CD4-positive, CD25-positive, alpha-beta regulatory T cell (primary cell): ENCODE data around the gene SLC4A11. TPM values are rescaled to one million over a fixed set of nuclear protein-coding genes. Genes with fewer than 3 reads are reported as not detected.
"Not testable (repeated sequence)": the region's sequence is repeated elsewhere in the genome, so short reads cannot be mapped to it uniquely, and the experiment has no call there.

ENCODE experiments used
- ATAC-seq, 2 donors: fragments of 150-1000 bp; cut with Tn5 transposase; one replicate each; pipeline ENCODE4 v1.10.0; 2021; ENCODE audit warnings: low read depth in 2 of 2, moderate number of reproducible peaks in 2 of 2, moderate library complexity in 1 of 2
- DNase-seq, 3 donors: peaks; one replicate each; pipeline versions ENCODE4 v3.0.0 to v3.0.0-alpha.2; 2012 to 2022; ENCODE audit warnings: mixed read lengths in 1 of 3
- H3K27ac ChIP-seq: one replicate; pipeline ENCODE4 v1.7.0; 2013; ENCODE audit warnings: mild to moderate bottlenecking, low read length; ENCODE audit not compliant: insufficient read depth, poor library complexity, severe bottlenecking
- H3K27me3 ChIP-seq: one replicate; pipeline ENCODE4 v1.7.0; 2013; ENCODE audit warnings: low read length; ENCODE audit not compliant: control insufficient read depth, insufficient read depth
- H3K36me3 ChIP-seq: one replicate; pipeline ENCODE4 v1.7.0; 2013; ENCODE audit warnings: mild to moderate bottlenecking, low read length, moderate library complexity; ENCODE audit not compliant: control insufficient read depth, insufficient read depth
- H3K4me1 ChIP-seq: 2 replicates; pipeline ENCODE4 v1.7.0; 2013; ENCODE audit warnings: mild to moderate bottlenecking, low read length; ENCODE audit not compliant: insufficient read depth, control insufficient read depth, poor library complexity, severe bottlenecking
- H3K4me3 ChIP-seq: one replicate; pipeline ENCODE4 v1.7.0; 2013; ENCODE audit warnings: low read depth, mild to moderate bottlenecking, low read length, moderate library complexity
- H3K9me3 ChIP-seq, 2 experiments: 1 replicate in 1 of 2; 2 replicates in 1 of 2; pipeline ENCODE4 v1.7.0; 2013; ENCODE audit warnings: low read length in 2 of 2, mild to moderate bottlenecking in 1 of 2, moderate library complexity in 1 of 2; ENCODE audit not compliant: control insufficient read depth in 2 of 2
- H3K27ac Mint-ChIP-seq, 3 donors: one replicate each; pipeline ENCODE4 v1.8.0; 2020 to 2022; ENCODE audit warnings: mild to moderate bottlenecking in 3 of 3, mixed read lengths in 3 of 3, moderate library complexity in 2 of 3
- H3K27me3 Mint-ChIP-seq: one replicate; pipeline ENCODE4 v1.8.0; 2022; ENCODE audit warnings: mild to moderate bottlenecking, mixed read lengths
- H3K36me3 Mint-ChIP-seq: one replicate; pipeline ENCODE4 v1.8.0; 2020; ENCODE audit warnings: mixed read lengths
- H3K4me1 Mint-ChIP-seq, 4 donors: one replicate each; pipeline ENCODE4 v1.8.0; 2020 to 2022; ENCODE audit warnings: mixed read lengths in 4 of 4, mild to moderate bottlenecking in 1 of 4
- H3K4me3 Mint-ChIP-seq, 4 donors: one replicate each; pipeline ENCODE4 v1.8.0; 2020 to 2022; ENCODE audit warnings: mild to moderate bottlenecking in 4 of 4, mixed read lengths in 4 of 4, moderate library complexity in 3 of 4
- H3K9me3 Mint-ChIP-seq, 7 donors: one replicate each; pipeline ENCODE4 v1.8.0; 2020 to 2022; ENCODE audit warnings: mixed read lengths in 7 of 7, mild to moderate bottlenecking in 3 of 7, moderate library complexity in 2 of 7
- polyA plus RNA-seq, 4 donors: library from polyadenylated mRNA; unstranded; fragments of 300-500 nt; fragmentation: Illumina TruSeq; gene quantifications; one replicate each; pipeline ENCODE4 v1.2.3, GENCODE V29; 2021
- total RNA-seq: library from RNA; stranded (reverse); gene quantifications from one replicate; pipeline ENCODE4 v1.2.3, GENCODE V29; 2022

SLC4A11 gene
- total and polyA plus RNA-seq, 5 donors from 2014 or later = 0.51 to 0.52 TPM; not detected in 3

DNA sequence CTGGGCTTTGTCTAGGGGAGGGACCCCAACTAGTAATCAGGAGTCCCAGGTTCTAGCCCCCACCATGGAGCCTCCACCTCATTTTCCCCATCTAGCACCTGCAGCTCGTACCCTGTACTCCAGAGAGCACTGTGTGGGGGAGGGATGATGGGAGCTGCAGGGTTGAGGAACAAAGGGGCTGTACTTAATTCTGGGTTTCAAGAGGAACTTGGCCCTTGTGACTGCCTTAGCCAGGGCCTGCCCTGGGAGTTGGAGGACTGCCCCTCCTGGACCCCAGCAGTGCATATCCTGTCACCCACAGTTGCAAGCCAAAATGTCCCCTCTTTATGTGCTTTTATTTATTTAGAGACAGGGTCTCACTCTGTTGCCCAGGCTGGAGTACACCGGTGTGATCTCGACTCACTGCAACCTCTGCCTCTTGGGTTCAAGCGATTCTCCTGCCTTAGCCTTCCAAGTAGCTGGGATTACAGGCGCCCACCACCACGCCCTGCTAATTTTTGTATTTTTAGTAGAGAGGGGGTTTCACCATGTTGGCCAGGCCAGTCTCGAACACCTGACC is 23.6 kb downstream of the SLC4A11 start:
- not testable (repeated sequence) for ATAC-seq, H3K9me3 Mint-ChIP-seq, H3K4me3 ChIP-seq, H3K27me3 Mint-ChIP-seq, H3K27me3 ChIP-seq, H3K9me3 ChIP-seq, H3K27ac ChIP-seq, H3K27ac Mint-ChIP-seq, H3K4me3 Mint-ChIP-seq, DNase-seq
- H3K4me1 ChIP-seq = peaks cover 11% of the 10 kb centered on the region
- H3K4me1 Mint-ChIP-seq = peaks cover 5 to 28% (median 12%) of the 10 kb centered on the region in 4 donors
- peaks cover 20% of the 10 kb centered on the region for H3K36me3 ChIP-seq
- peaks cover 14% of the 10 kb centered on the region for H3K36me3 Mint-ChIP-seq

DNA sequence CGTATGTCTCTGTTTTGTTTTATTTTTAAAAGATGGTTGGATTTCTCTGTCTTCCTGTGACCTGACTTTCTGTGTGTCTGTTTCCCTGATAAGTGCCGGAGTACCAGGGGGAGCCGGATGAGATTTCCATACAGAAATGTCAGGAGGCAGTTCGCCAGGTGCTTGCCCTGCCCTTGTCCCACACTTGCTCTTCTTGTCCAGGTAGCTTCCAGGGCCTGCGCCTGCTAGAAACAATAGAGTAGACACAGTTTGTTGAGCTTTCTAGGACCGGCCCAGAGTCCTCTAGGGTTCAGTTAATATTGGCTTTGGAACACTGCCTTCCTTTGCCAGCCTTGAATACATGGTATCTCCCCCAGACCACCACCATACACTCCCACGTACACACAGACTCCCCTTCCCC is 25.8 kb downstream of the SLC4A11 start:
- ATAC-seq = no peak
- H3K4me1 Mint-ChIP-seq = peaks cover 5 to 43% (median 25%) of the 10 kb centered on the region in 4 donors
- Histone ChIP-seq H3K36me3 (peaks cover 18% of the 10 kb centered on the region), H3K27ac (no peak overlapping the region), H3K4me1 (peaks cover 19% of the 10 kb centered on the region), H3K9me3 (no peaks in the 10 kb centered on the region), H3K4me3 (no peak overlapping the region), H3K27me3 (no peaks in the 10 kb centered on the region)
- peak overlapping the region in 2 of 4 donors; percentile 35 to 57 for H3K4me3 Mint-ChIP-seq
- peaks cover 0 to 2% (median 0%) of the 10 kb centered on the region in 7 donors for H3K9me3 Mint-ChIP-seq
- H3K27me3 Mint-ChIP-seq = no peaks in the 10 kb centered on the region
- peaks cover 14% of the 10 kb centered on the region for H3K36me3 Mint-ChIP-seq
- H3K27ac Mint-ChIP-seq = no peak overlapping the region
- DNase-seq = no peak

DNA sequence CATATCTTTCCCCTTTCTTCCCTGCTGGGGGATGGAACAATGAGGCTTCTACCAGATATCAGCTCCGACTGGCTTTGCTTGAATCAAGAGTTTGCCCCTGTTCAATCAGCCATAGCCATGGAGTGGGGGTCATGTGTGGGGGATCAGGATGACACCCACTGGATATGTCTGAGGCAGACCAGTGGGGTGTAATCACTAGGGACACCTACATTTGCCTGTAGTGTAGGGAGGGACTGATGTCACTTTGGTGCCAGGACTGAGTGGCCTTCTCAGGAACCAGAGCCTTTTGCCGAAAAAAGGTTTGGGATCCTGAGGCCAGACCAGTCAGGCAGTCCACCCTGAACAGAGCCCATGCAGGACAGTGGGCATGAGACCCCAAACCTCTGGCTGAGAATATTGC is 28.6 kb downstream of the SLC4A11 start:
- no peaks in the 10 kb centered on the region for H3K27me3 Mint-ChIP-seq
- Histone ChIP-seq H3K36me3 (peaks cover 16% of the 10 kb centered on the region), H3K4me3 (peak overlapping the region; percentile 91), H3K9me3 (no peaks in the 10 kb centered on the region), H3K27ac (no peak overlapping the region), H3K27me3 (no peaks in the 10 kb centered on the region), H3K4me1 (peaks cover 18% of the 10 kb centered on the region)
- peaks cover 14% of the 10 kb centered on the region for H3K36me3 Mint-ChIP-seq
- H3K4me3 Mint-ChIP-seq = peak overlapping the region; percentile 93 to 98 (median 96)
- peaks cover 0 to 2% (median 0%) of the 10 kb centered on the region in 7 donors for H3K9me3 Mint-ChIP-seq
- ATAC-seq = no peak
- peak overlapping the region in 2 of 3 donors; percentile 91 to 99 for H3K27ac Mint-ChIP-seq
- no peak for DNase-seq
- peaks cover 5 to 43% (median 25%) of the 10 kb centered on the region in 4 donors for H3K4me1 Mint-ChIP-seq

DNA sequence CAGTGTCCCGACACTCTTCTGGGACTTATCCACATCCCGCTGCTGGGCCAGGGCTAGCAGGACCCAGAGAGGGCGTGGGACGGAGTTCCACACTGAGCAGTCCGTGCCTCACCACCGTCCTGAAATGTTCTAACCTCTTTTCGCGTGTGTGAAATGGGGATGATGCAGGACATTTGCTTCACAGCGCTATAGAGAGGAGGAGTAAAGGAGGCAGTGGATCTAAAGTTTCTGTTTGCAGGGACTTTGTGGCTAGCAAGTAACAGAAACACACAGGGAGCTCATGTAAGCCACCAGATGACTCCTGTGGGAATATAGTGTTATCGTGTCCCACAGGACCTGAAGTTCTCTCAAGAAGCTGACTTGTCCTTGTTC is 29.1 kb downstream of the SLC4A11 start:
- H3K27me3 ChIP-seq = no peaks in the 10 kb centered on the region
- ATAC-seq = no peak
- Mint-ChIP-seq H3K27me3 (no peaks in the 10 kb centered on the region), H3K36me3 (peaks cover 14% of the 10 kb centered on the region), H3K4me1 (peaks cover 5 to 43% (median 26%) of the 10 kb centered on the region in 4 donors), H3K9me3 (peaks cover 0 to 2% (median 0%) of the 10 kb centered on the region in 7 donors), H3K27ac (peak overlapping the region; percentile 91 to 99 (median 99)), H3K4me3 (peak overlapping the region; percentile 93 to 98 (median 96))
- H3K36me3 ChIP-seq = peaks cover 12% of the 10 kb centered on the region
- H3K9me3 ChIP-seq = no peaks in the 10 kb centered on the region
- peak in 1 of 3 donors; percentile 34 for DNase-seq
- peaks cover 18% of the 10 kb centered on the region for H3K4me1 ChIP-seq
- peak overlapping the region; percentile 81 for H3K27ac ChIP-seq
- H3K4me3 ChIP-seq = peak overlapping the region; percentile 91

DNA sequence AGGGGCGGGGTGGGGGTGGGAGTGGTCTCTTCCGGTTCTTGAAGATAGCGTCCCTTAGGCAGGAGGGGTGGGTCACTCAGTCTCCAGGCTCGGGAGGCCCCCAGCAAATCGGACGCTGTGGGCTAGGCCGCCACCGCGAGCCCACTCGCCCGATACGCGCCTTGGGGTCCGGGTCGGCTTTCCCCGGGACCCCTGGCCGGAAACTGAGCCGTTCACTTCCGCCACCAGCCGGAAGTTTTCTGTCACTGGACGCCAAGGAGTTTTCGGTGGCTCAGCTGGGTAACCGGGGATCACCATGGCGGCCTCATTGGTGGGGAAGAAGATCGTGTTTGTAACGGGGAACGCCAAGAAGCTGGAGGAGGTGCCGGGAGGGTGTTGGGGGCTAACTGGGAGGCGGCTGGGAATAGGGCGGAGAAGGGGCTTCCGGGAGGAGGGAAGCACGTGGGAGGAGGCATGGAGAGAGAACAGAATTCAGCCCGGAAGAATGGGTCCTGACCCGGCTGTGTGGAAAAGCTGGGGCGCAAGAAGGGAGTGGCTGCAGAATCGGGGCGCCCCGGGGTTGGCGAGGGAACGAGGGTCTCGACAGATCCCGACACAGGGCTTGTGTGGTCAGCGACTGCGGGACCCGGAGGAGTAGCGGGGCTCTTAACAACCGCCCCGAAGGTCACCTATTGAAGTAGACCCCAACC is 29.6 kb downstream of the SLC4A11 start, which contains the start of gene ITPA:
ITPA (plus strand) TSS at position 242 of the 689 bp plus-strand sequence; CDS start at position 296, 54 bp downstream.
- H3K36me3 ChIP-seq = peaks cover 11% of the 10 kb centered on the region
- H3K4me1 ChIP-seq = peaks cover 18% of the 10 kb centered on the region
- Mint-ChIP-seq H3K27me3 (no peaks in the 10 kb centered on the region), H3K36me3 (peaks cover 14% of the 10 kb centered on the region), H3K4me3 (peak within 1 kb of the TSS; percentile 93 to 98 (median 96)), H3K27ac (peak within 1 kb of the TSS; percentile 91 to 99 (median 99)), H3K4me1 (peaks cover 5 to 47% (median 29%) of the 10 kb centered on the region in 4 donors), H3K9me3 (peaks cover 0 to 2% (median 0%) of the 10 kb centered on the region in 7 donors)
- no peaks in the 10 kb centered on the region for H3K27me3 ChIP-seq
- H3K27ac ChIP-seq = peak within 1 kb of the TSS; percentile 81
- peak in 1 of 2 donors; percentile 35 for ATAC-seq
- H3K4me3 ChIP-seq = peak within 1 kb of the TSS; percentile 91
- DNase-seq = peak; percentile 48 to 80 (median 57)
- no peaks in the 10 kb centered on the region for H3K9me3 ChIP-seq

DNA sequence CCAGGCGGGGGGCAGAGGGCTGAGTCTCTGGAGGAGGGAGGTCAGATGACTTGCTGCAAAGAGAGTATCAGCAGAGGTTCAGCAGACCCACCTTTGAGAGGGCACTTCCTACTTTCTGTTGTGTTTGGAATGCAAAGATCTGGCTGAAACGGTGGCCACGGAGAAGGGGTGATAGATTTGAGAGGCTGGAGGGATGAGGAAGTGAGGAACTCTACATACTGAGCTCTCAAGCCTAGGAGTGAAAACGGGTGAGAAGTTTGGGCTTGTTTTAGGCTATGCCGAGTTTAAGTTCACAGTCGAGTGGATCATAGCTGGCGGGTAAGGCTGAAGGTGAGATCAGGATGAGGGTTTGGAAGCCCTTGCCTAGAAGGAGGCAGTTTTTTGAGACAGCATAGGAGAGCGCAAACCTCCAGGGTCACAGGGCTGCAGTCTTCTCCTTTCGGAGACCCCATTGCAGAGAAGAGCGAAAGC is 30.2 kb downstream of the SLC4A11 start:
- no peaks in the 10 kb centered on the region for H3K27me3 ChIP-seq
- Mint-ChIP-seq H3K4me3 (peak overlapping the region; percentile 93 to 98 (median 96)), H3K27ac (peak overlapping the region; percentile 91 to 99 (median 94)), H3K9me3 (peaks cover 0 to 2% (median 0%) of the 10 kb centered on the region in 7 donors), H3K4me1 (peaks cover 5 to 51% (median 32%) of the 10 kb centered on the region in 4 donors), H3K36me3 (peaks cover 11% of the 10 kb centered on the region), H3K27me3 (no peaks in the 10 kb centered on the region)
- no peaks in the 10 kb centered on the region for H3K9me3 ChIP-seq
- DNase-seq (peak in 1 of 3 donors; percentile 15), ATAC-seq (no peak)
- peak overlapping the region; percentile 81 for H3K27ac ChIP-seq
- H3K4me3 ChIP-seq = peak overlapping the region; percentile 91
- H3K4me1 ChIP-seq = peaks cover 21% of the 10 kb centered on the region
- peaks cover 7% of the 10 kb centered on the region for H3K36me3 ChIP-seq

DNA sequence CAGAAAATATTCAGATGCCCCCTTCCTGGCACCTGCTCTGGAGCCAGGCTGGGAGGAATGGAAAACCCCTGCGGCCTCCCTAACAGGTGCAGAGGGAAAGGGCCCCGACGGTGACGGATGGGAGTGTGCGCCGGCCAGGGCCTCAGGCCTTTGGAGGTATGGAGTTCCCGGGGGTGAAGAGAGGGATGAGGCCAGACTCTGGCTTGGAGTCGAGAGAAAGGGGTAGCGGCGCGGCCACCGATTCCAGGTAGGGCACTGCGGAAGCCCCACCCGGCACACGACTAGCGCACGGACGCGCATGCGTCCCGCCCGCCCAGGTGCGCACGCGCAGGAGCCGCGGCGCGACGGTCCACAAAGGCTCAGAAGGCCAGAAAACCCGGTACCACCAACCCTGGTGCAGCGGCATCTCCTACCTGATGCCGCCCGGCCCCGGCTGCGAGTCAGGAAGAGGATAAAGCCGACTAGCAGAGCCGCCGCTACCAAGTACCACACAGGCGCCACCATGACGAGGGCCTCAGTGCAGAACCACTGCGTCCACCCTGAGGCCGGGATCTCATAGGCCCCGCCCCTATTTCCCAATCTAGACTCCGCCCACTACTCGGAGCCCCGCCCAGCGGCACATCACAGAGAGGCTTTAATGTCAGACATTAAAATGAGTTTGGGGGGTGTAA is 34.7 kb downstream of the SLC4A11 start, which contains the start of gene DDRGK1:
DDRGK1 (minus strand) TSS at position 559 of the 671 bp plus-strand sequence; CDS start at position 504, 55 bp downstream.
- Mint-ChIP-seq H3K36me3 (peaks cover 13% of the 10 kb centered on the region), H3K27ac (peak within 1 kb of the TSS; percentile 97 to 98 (median 98)), H3K9me3 (peaks cover 0 to 2% (median 0%) of the 10 kb centered on the region in 7 donors), H3K27me3 (no peaks in the 10 kb centered on the region), H3K4me3 (peak within 1 kb of the TSS; percentile 94 to 98 (median 95)), H3K4me1 (peaks cover 0 to 35% (median 24%) of the 10 kb centered on the region in 4 donors)
- Histone ChIP-seq H3K4me3 (peak within 1 kb of the TSS; percentile 78), H3K36me3 (peaks cover 17% of the 10 kb centered on the region), H3K9me3 (no peaks in the 10 kb centered on the region), H3K4me1 (peaks cover 24% of the 10 kb centered on the region), H3K27ac (peak within 1 kb of the TSS; percentile 79), H3K27me3 (no peaks in the 10 kb centered on the region)
- DNase-seq (peak; percentile 78 to 91 (median 91)), ATAC-seq (peak; percentile 85 to 87)
